HCT116 (cell line): Measurements from ENCODE around the gene GNPTAB. TPM values are rescaled to one million over a fixed set of nuclear protein-coding genes. Genes with fewer than 3 reads are reported as not detected.

Experiments used
- ATAC-seq: fragments of 200-7000 bp; cut with Tn5 transposase; 2 replicates; pipeline ENCODE4 v1.9.1; 2020; ENCODE audit warnings: mild to moderate bottlenecking, moderate library complexity
- BruUV-seq: library from RNA; stranded (reverse); fragments of 400-500 nt; replicated peaks from 2 replicates; lab custom pipeline; 2021; lab: Mats Ljungman, UMichigan
- CTCF ChIA-PET: fragments of 300-600 bp; sonication (Branson Sonifier 250); formaldehyde crosslinking; loops from one replicate; lab custom pipeline; 2021; ENCODE audit warnings: antibody characterized with exemption; lab: Charles Lee
- POLR2A ChIA-PET: fragments of 300-600, 350-600 bp; sonication (Branson Sonifier 250); formaldehyde crosslinking; loops from one replicate; lab custom pipeline; 2021; ENCODE audit warnings: antibody characterized with exemption; lab: Charles Lee
- RAD21 ChIA-PET, 2 experiments: fragments of 300-600 bp; sonication (Branson Sonifier 250); formaldehyde crosslinking; loops; one replicate each; lab custom pipeline; 2023; ENCODE audit warnings: low total read pairs in 2 of 2; ENCODE audit not compliant: uncharacterized antibody in 2 of 2, unreplicated experiment in 2 of 2, low non-redundant PET in 1 of 2; lab: Charles Lee
- DNase-seq: peaks from one replicate; pipeline ENCODE4 v3.0.0-alpha.2; 2010; ENCODE audit warnings: low read depth, low spot score
- H2AFZ ChIP-seq: fragments of 200-600 bp; shearing (Covaris generic), sonication (generic); 2 replicates; pipeline ENCODE4 v1.6.1; 2017; ENCODE audit warnings: low read depth, mixed run types, mixed read lengths, antibody characterized with exemption, low read length; ENCODE audit not compliant: poor library complexity, severe bottlenecking
- H3K27ac ChIP-seq: 2 replicates; pipeline ENCODE4 v1.5.1; 2012; ENCODE audit warnings: low read depth, low read length
- H3K27me3 ChIP-seq: fragments of 200-600 bp; sonication (generic); 2 replicates; pipeline ENCODE4 v1.6.1; 2016; ENCODE audit warnings: mixed run types, low read length, mixed read lengths; ENCODE audit not compliant: insufficient read depth
- H3K36me3 ChIP-seq, 2 experiments: fragments of 200-500 bp in 1 of 2; fragments of 200-600 bp in 1 of 2; sonication (Bioruptor generic) in 1 of 2; sonication (generic) in 1 of 2; 2 replicates each; pipeline versions ENCODE4 v1.5.1 to v1.6.1; 2014 to 2016; ENCODE audit warnings: low read length in 2 of 2, inconsistent platforms in 1 of 2, mixed read lengths in 1 of 2, mixed run types in 1 of 2; ENCODE audit not compliant: insufficient read depth in 2 of 2, control insufficient read depth in 1 of 2
- H3K4me1 ChIP-seq, 2 experiments: fragments of 200-600 bp in 1 of 2; sonication (generic) in 1 of 2; 2 replicates each; pipeline versions ENCODE4 v1.5.1 to v1.6.1; 2012 to 2017; ENCODE audit warnings: low read length in 2 of 2, inconsistent platforms in 1 of 2, mild to moderate bottlenecking in 1 of 2, mixed read lengths in 1 of 2, mixed run types in 1 of 2, moderate library complexity in 1 of 2; ENCODE audit not compliant: insufficient read depth in 2 of 2, control insufficient read depth in 1 of 2
- H3K4me2 ChIP-seq: fragments of 200-600 bp; sonication (generic); 2 replicates; pipeline ENCODE4 v1.6.1; 2017; ENCODE audit warnings: mixed run types, low read length, mixed read lengths
- H3K4me3 ChIP-seq, 2 experiments: fragments of 200-600 bp in 1 of 2; sonication (generic) in 1 of 2; replicated peaks in 1 of 2; 2 replicates each; pipeline ENCODE4 v1.5.1; 2011 to 2016; ENCODE audit warnings: low read length in 2 of 2, control low read depth in 1 of 2, low read depth in 1 of 2, mild to moderate bottlenecking in 1 of 2, mixed read lengths in 1 of 2, mixed run types in 1 of 2
- H3K79me2 ChIP-seq: fragments of 200-600 bp; sonication (generic); 2 replicates; pipeline ENCODE4 v1.6.1; 2017; ENCODE audit warnings: mild to moderate bottlenecking, mixed run types, low read length, moderate library complexity, mixed read lengths; ENCODE audit not compliant: insufficient read depth
- H3K9ac ChIP-seq: fragments of 200-600 bp; sonication (generic); 2 replicates; pipeline ENCODE4 v1.6.1; 2016; ENCODE audit warnings: low read length, mixed read lengths
- H3K9me2 ChIP-seq: fragments of 200-600 bp; sonication (generic), shearing (Covaris generic); 2 replicates; pipeline ENCODE4 v1.6.1; 2017; ENCODE audit warnings: mixed run types, mild to moderate bottlenecking, moderate library complexity; ENCODE audit not compliant: insufficient read depth
- H3K9me3 ChIP-seq, 2 experiments: fragments of 200-500 bp in 1 of 2; fragments of 200-600 bp in 1 of 2; sonication (Bioruptor generic) in 1 of 2; sonication (generic) in 1 of 2; 2 replicates each; pipeline ENCODE4 v1.6.1; 2014 to 2017; ENCODE audit warnings: low read length in 2 of 2, mixed read lengths in 2 of 2, inconsistent platforms in 1 of 2, low read depth in 1 of 2, mild to moderate bottlenecking in 1 of 2, mixed run types in 1 of 2, moderate library complexity in 1 of 2; ENCODE audit not compliant: control insufficient read depth in 1 of 2, insufficient read depth in 1 of 2
- H4K20me1 ChIP-seq: fragments of 200-600 bp; sonication (generic), shearing (Covaris generic); 2 replicates; pipeline ENCODE4 v1.6.1; 2017; ENCODE audit warnings: mixed run types, mild to moderate bottlenecking, moderate library complexity; ENCODE audit not compliant: insufficient read depth
- CBX3 ChIP-seq: IDR thresholded peaks from 2 replicates; pipeline ENCODE4 v1.6.1; 2012; ENCODE audit warnings: low read depth
- CEBPB ChIP-seq: IDR thresholded peaks from 2 replicates; pipeline ENCODE4 v1.6.1; 2012; ENCODE audit warnings: low read depth
- CTCF ChIP-seq, 3 experiments: fragments of 200-600 bp in 1 of 3; sonication (generic) in 1 of 3; IDR thresholded peaks in 2 of 3; conservative IDR thresholded peaks in 1 of 3; 2 replicates each; pipeline ENCODE4 v1.5.1; 2012 to 2017; ENCODE audit warnings: low read depth in 2 of 3, low read length in 2 of 3, antibody characterized with exemption in 1 of 3, borderline replicate concordance in 1 of 3, control low read depth in 1 of 3, mild to moderate bottlenecking in 1 of 3, mixed read lengths in 1 of 3, mixed run types in 1 of 3, moderate library complexity in 1 of 3; ENCODE audit not compliant: insufficient read depth in 1 of 3
- EZH2 ChIP-seq: fragments of 200-600 bp; sonication (generic); IDR thresholded peaks from 2 replicates; pipeline ENCODE4 v1.6.1; 2017; ENCODE audit warnings: antibody characterized with exemption, mixed run types
- EZH2phosphoT487 ChIP-seq: fragments of 200-600 bp; IDR thresholded peaks from 2 replicates; pipeline ENCODE4 v1.6.1; 2018; ENCODE audit warnings: antibody characterized with exemption, borderline replicate concordance
- FOSL1 ChIP-seq: IDR thresholded peaks from 2 replicates; pipeline ENCODE4 v1.6.1; 2012; ENCODE audit warnings: low read depth
- JUND ChIP-seq: IDR thresholded peaks from 2 replicates; pipeline ENCODE4 v1.6.1; 2012
- MAX ChIP-seq: IDR thresholded peaks from 2 replicates; pipeline ENCODE4 v1.6.1; 2012
- POLR2A ChIP-seq: IDR thresholded peaks from 2 replicates; pipeline ENCODE4 v1.7.0; 2011; ENCODE audit warnings: borderline replicate concordance; ENCODE audit not compliant: insufficient read depth, insufficient read length; ENCODE audit errors: extremely low read depth
- POLR2AphosphoS5 ChIP-seq: IDR thresholded peaks from 2 replicates; pipeline ENCODE4 v1.6.1; 2011; ENCODE audit warnings: mild to moderate bottlenecking, low read depth, low read length, moderate library complexity
- RAD21 ChIP-seq: IDR thresholded peaks from 2 replicates; pipeline ENCODE4 v1.6.1; 2012; ENCODE audit warnings: low read depth, mild to moderate bottlenecking
- REST ChIP-seq: IDR thresholded peaks from 2 replicates; pipeline ENCODE4 v1.6.1; 2012; ENCODE audit warnings: low read depth
- SIN3A ChIP-seq: IDR thresholded peaks from 2 replicates; pipeline ENCODE4 v1.6.1; 2012; ENCODE audit warnings: low read depth
- SP1 ChIP-seq: IDR thresholded peaks from 2 replicates; pipeline ENCODE4 v1.6.1; 2012; ENCODE audit warnings: low read depth
- TCF7L2 ChIP-seq: IDR thresholded peaks from 2 replicates; pipeline ENCODE4 v1.7.0; 2011; ENCODE audit warnings: borderline replicate concordance, inconsistent platforms; ENCODE audit not compliant: insufficient read depth, insufficient read length; ENCODE audit errors: extremely low read depth
- YY1 ChIP-seq: IDR thresholded peaks from 2 replicates; pipeline ENCODE4 v1.6.1; 2011; ENCODE audit warnings: low read length, low read depth, moderate library complexity, mild to moderate bottlenecking; ENCODE audit not compliant: insufficient replicate concordance; ENCODE audit errors: extremely low read depth
- ZBTB33 ChIP-seq: IDR thresholded peaks from 2 replicates; pipeline ENCODE4 v1.6.1; 2011; ENCODE audit warnings: mild to moderate bottlenecking, low read length, moderate library complexity; ENCODE audit not compliant: insufficient replicate concordance; ENCODE audit errors: extremely low read depth
- ZFX ChIP-seq: fragments of 450-650 bp; IDR thresholded peaks from 2 replicates; pipeline ENCODE4 v1.6.1; 2017
- ZNF274 ChIP-seq: fragments of 200-500 bp; sonication (Bioruptor generic); IDR thresholded peaks from 2 replicates; pipeline ENCODE4 v1.6.1; 2014; ENCODE audit warnings: mild to moderate bottlenecking, low read depth, low read length, inconsistent platforms
- intact Hi-C: fragments of 100-400 bp; cut with micrococcal nuclease; formaldehyde crosslinking; loops from 2 replicates; pipeline ENCODE4 v1.10.0; 2022
- total RNA-seq: library from RNA; stranded (reverse); gene quantifications from one replicate; pipeline ENCODE4 v1.2.1, GENCODE V29; 2021; ENCODE audit not compliant: unreplicated experiment

GNPTAB gene
- total RNA-seq, 1 experiment from 2014 or later: 41.4 TPM

- TF ChIP-seq FOSL1 (no peak), CBX3 (no peak), YY1 (no peak), ZFX (no peak), SP1 (no peak), TCF7L2 (no peak)
- TF ChIP-seq, all 23 proteins: peak for 0
Observed at GRCh38 chr12:101779200-101779599, 51.6 kb downstream of the GNPTAB start (continued).

- Histone ChIP-seq H2AFZ (no peak overlapping the region), H3K9ac (no peak overlapping the region), H3K27me3 (no peaks in the 10 kb centered on the region), H3K79me2 (no peaks in the 10 kb centered on the region), H3K4me3 (no peak overlapping the region), H3K4me2 (no peak overlapping the region), H3K4me1 (no peaks in the 10 kb centered on the region), H3K27ac (no peak overlapping the region), H3K9me2 (no peaks in the 10 kb centered on the region), H3K36me3 (no peaks in the 10 kb centered on the region), H4K20me1 (peaks cover 3% of the 10 kb centered on the region; the same call in 1 of the 2 replicates), H3K9me3 (no peaks in the 10 kb centered on the region)
- intact Hi-C loops: loop anchor here (10.0 kb wide), 1 partner anchor 707 kb away; the partner anchor contains the start of gene IGF1
- CTCF ChIA-PET: interaction anchor here (3.4 kb wide), 1 partner anchor 53 kb away, joined by 10 read pairs; the partner anchor contains the start of gene GNPTAB
- RAD21 ChIA-PET: no interaction called here
- POLR2A ChIA-PET: no interaction called here
- BruUV-seq: no TSS peak
- DNase-seq: no peak
- ATAC-seq: no peak
- no peak for TF ChIP-seq JUND
- TF ChIP-seq ZBTB33: no peak
- TF ChIP-seq EZH2: no peak
- TF ChIP-seq CEBPB: no peak
- no peak for TF ChIP-seq CTCF (IDR thresholded peaks at IDR 0.05 in 2 of 3, conservative IDR thresholded peaks at IDR 0.05 in 1 of 3; ENCODE audit: borderline replicate concordance in 1 of 3, insufficient read depth in 1 of 3, low read depth in 2 of 3, low read length in 2 of 3)
- TF ChIP-seq TCF7L2: no peak
- no peak for TF ChIP-seq ZNF274
- TF ChIP-seq SP1: no peak
- TF ChIP-seq EZH2phosphoT487: no peak
- no peak for TF ChIP-seq MAX
- TF ChIP-seq SIN3A: no peak
- TF ChIP-seq POLR2AphosphoS5: no peak
- no peak for TF ChIP-seq RAD21
- TF ChIP-seq POLR2A: no peak
- no peak for TF ChIP-seq FOSL1
- TF ChIP-seq REST: no peak
Observed at GRCh38 chr12:101777978-101778377, 52.8 kb downstream of the GNPTAB start.
